ENCODE measurements around the gene COL25A1.

The COL25A1 gene

GRCh38 chr4:109051054-109051453 is 251.4 kb downstream of the COL25A1 start:
- no peak for DNase-seq (ENCODE audit: low read depth)
- H3K4me3 ChIP-seq (ENCODE audit: low read length), result no peak overlapping the region
- TF ChIP-seq CTCF (conservative IDR thresholded peaks at IDR 0.05; ENCODE audit: low read depth, low read length), result no peak

- no peak for DNase-seq (ENCODE audit: low read depth)
- H3K4me3 ChIP-seq (ENCODE audit: low read length), result no peak overlapping the region
- TF ChIP-seq CTCF (conservative IDR thresholded peaks at IDR 0.05; ENCODE audit: low read depth, low read length), result no peak
Measured at GRCh38 chr4:109049926-109050325, 252.5 kb downstream of the COL25A1 start.

- no peak for DNase-seq (ENCODE audit: low read depth)
- TF ChIP-seq CTCF (conservative IDR thresholded peaks at IDR 0.05; ENCODE audit: low read depth, low read length), result no peak
- no peak overlapping the region for H3K4me3 ChIP-seq (ENCODE audit: low read length)
Measured at GRCh38 chr4:109046471-109047201, 255.8 kb downstream of the COL25A1 start.

- TF ChIP-seq CTCF (conservative IDR thresholded peaks at IDR 0.05; ENCODE audit: low read depth, low read length), result no peak
- DNase-seq (ENCODE audit: low read depth), result no peak
- H3K4me3 ChIP-seq (ENCODE audit: low read length), result no peak overlapping the region
Measured at GRCh38 chr4:109044431-109044830, 258.0 kb downstream of the COL25A1 start.

- no peak for DNase-seq (ENCODE audit: low read depth)
- TF ChIP-seq CTCF (conservative IDR thresholded peaks at IDR 0.05; ENCODE audit: low read depth, low read length), result no peak
- no peak overlapping the region for H3K4me3 ChIP-seq (ENCODE audit: low read length)
Measured at GRCh38 chr4:109043286-109043685, 259.2 kb downstream of the COL25A1 start.

- no peak overlapping the region for H3K4me3 ChIP-seq (ENCODE audit: low read length)
- TF ChIP-seq CTCF (conservative IDR thresholded peaks at IDR 0.05; ENCODE audit: low read depth, low read length), result no peak
- DNase-seq (ENCODE audit: low read depth), result peak; percentile 28
Measured at GRCh38 chr4:109041463-109042360, 260.7 kb downstream of the COL25A1 start.
